OCI-M1 (cell line): ENCODE data around the gene GJB2.
A peak's percentile ranks its signal among the peaks of the same experiment; 100 is the strongest.

Experiments used
- DNase-seq: peaks from one replicate; lab custom pipeline; 2025; lab: John Stamatoyannopoulos, UW

Gene GJB2

DNA sequence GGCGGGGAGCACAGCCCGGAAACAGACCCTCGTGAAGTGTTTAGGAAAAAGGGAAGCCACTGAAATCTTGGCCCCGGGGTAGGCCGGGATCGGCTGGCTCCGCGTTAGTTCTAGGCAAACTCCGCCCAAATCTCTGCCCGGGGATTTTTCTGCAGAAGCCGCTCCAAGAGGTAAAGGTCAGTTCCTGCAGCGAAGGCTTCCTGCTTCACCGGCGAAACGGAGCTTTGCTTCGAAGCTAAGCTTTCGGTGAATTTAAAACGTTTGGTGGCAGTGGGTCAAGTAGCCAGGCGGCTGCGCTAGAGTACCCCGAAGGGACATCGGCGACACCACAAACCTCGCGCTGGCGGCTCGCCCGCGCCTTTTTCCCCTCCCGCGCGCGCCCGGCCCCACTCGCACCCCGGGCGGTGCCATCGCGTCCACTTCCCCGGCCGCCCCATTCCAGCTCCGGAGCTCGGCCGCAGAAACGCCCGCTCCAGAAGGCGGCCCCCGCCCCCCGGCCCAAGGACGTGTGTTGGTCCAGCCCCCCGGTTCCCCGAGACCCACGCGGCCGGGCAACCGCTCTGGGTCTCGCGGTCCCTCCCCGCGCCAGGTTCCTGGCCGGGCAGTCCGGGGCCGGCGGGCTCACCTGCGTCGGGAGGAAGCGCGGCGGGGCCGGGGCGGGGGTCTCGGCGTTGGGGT, 441 bp downstream of the GJB2 start:
- no peak for DNase-seq

DNA sequence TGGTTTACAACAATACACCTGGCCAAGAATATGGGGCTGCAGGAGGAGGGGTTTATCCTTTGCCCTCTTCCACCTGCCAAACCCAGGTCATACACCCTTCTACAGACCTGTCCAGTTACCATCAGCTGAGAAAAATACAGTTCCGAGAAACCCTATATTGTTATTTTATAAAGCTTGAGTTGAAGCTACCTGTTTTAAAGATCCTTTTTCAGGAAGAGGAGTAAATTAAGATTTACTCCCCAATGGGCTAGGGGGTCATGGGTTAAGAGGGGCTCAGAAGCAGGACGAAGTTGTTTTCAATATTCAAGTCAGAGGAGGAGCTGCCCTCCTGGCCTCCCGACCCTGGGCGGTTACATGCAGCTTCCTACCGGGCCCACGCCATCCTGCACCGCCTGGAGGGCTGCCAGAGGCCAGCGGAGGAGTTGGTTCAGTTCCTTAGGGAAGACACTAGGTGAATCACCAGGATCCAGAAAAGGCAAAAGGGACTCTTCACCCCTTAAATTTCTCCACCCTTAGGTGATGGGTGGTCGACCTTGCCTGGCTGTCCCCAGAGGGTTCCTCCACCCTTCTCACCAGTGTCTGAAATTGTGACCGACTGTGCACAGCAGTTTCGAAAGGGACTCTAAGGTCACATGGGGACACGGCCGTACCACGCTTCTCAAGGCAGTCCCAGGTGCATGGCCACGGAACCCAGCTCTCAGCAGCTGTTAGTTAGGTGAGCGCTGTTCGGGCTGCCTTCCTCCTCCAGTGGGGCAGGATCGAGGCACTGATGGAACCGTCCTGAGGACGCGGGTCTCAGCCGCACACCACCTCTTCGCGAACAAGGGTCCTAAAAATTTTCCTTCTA, 1.2 kb downstream of the GJB2 start:
- no peak for DNase-seq

DNA sequence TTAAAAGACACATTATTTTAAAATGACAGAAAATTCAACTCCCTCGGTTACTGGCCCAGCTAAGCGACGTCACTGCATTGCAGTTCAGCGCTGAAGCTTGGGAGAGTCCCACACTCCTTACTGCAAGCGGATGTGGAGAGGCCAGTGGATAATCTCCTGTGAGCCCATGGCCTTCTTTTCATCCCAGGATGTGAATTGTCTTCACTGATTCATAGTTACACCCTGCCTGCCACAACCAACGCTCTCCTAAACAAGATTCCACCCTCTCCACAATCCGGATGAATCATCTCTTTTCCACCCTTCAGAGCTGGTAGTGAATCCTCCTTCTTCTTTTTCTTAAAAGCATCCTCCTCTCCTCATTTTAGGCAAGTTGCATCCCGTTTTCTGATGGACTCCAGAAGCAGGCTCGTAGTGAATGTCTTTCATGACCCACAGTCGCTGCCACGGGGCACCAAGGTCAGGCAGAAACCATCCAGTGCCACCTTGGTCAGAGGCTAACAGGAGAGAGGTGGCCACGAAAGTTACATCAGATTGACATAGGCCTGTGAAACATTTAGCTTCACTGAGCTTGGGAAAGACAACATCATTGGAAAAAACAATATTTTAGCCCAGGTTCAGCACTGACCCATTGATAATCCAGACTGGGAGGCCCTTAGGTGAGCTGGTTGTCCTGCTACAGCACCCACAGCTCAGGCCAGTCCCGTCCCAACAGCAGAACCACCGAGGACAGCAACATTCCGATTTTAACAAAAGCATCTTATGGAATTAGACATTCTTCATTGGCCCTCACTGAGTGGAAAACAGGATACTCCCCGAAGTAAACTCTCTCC, 2.0 kb downstream of the GJB2 start:
- DNase-seq, result no peak

DNA sequence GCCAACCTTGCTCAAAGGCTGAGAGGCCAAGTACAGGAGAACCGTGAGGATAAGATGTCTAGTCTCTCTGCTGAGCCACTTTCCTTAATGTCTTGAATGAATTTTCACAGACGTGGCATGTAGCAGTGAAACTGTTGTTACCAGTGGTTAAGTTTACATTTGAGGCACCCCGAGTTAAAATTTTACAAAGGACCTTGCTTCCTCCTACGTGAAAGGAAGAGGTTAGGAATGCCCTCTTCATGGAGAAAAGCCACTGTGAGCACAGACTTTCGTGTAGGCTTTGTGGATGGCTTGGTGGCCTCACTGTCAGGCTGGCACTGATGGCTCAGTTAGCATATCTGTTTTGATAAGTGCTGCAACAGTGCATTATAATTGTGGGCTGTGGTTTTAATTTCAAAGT, 2.7 kb downstream of the GJB2 start:
- DNase-seq, result no peak

- peak; percentile 88 for DNase-seq
Measured at GRCh38 chr13:20188667-20189553, 3.8 kb downstream of the GJB2 start.

DNA sequence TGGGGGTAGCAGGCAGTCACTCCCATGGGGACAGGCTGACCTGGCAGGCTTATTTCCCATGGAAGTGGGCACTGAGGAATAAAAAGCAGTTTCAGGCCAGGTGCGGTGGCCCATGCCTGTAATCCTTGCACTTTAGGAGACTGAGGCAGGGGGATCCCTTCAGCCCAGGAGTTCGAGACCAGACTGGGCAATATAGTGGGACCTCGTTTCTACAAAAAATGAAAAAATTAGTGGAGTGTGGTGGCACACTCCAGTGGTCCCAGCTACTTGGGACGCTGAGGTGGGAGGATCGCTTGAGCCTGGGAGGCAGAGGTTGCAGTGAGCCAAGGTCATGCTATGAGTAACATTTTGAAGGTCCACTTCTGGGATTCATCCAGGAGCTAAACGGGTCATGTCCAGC, 6.0 kb downstream of the GJB2 start:
- DNase-seq, result no peak

- no peak for DNase-seq
Measured at GRCh38 chr13:20185366-20186056, 7.2 kb downstream of the GJB2 start.

GRCh38 chr13:20182231-20182846, 10.4 kb downstream of the GJB2 start:
- DNase-seq, result peak; percentile 65

DNA sequence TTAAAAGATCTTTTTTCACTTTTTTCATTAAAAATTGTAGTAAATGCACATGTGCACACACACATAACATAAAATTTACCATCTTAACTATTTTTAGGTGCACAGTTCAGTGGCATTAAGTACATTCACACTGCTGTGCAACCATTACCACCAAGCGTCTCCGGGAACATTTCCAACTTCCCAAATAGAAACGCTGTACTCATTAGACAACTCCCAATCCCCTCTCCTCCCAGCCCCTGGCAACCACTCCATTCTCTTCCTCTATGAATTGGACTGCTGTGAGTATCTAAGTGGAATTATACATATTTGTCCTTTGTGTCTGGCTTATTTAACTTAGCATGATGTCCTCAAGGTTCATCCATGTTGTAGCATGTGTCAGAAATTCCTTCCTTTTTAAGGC, 11.6 kb downstream of the GJB2 start:
- no peak for DNase-seq

GRCh38 chr13:20178156-20178555, 14.6 kb downstream of the GJB2 start:
- DNase-seq, result no peak

- DNase-seq, result no peak
Measured at GRCh38 chr13:20177049-20177831, 15.5 kb downstream of the GJB2 start.

- no peak for DNase-seq
Measured at GRCh38 chr13:20175907-20176652, 16.7 kb downstream of the GJB2 start.

DNA sequence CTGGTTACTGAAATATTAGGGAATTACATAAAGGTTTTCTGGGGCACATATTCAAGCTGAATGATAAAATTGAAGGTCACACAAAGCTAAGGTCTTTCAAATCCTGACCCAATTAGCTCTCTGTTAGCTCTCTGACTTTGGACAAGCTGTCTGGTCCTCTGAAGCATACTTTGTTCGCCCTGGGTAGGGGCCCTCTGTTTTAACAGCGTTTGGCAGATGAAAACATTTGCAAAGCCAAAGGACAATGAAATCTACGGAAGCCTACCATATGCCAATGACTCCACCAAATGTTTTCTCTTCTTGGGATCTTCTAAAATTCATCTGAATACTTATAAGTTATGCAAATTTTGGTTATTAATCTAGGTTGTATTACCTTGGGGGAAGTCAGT, 17.3 kb downstream of the GJB2 start:
- DNase-seq, result no peak

DNA sequence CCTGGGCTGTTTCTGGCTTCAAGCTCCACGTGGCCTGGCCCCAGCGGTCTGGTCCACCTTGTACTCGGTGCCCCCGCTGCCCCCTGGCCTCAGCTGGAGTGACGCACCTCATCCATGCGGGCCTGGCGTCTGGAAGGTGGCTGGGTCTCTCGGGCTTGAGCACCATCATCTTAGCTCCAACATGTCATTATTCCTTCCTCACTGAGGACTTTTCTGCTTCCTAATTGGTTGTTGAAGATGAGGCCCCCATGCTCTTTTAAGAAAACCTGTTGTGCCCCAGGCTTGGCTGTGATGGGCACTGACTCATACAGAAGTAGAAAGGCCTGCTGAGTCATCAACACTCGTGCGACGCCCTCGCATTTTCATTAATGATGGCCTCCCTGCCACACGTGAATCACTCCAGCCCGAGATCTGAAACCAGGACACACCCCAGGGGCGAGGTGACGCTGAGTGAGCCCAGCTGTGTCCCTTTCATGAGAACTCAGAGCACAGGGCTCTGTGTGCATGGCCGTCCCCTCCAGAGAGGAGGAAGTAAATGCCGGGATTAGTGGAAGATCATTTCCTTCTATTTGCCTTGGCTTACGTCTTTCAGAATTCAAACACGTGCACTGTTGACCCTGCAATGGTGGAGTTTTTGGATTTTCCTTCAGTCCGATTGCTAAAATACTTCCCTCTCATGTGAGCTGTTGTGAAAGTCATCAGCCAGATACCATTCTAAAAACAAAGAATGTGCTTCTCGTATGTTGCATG, 17.9 kb downstream of the GJB2 start:
- DNase-seq, result peak; percentile 73

DNA sequence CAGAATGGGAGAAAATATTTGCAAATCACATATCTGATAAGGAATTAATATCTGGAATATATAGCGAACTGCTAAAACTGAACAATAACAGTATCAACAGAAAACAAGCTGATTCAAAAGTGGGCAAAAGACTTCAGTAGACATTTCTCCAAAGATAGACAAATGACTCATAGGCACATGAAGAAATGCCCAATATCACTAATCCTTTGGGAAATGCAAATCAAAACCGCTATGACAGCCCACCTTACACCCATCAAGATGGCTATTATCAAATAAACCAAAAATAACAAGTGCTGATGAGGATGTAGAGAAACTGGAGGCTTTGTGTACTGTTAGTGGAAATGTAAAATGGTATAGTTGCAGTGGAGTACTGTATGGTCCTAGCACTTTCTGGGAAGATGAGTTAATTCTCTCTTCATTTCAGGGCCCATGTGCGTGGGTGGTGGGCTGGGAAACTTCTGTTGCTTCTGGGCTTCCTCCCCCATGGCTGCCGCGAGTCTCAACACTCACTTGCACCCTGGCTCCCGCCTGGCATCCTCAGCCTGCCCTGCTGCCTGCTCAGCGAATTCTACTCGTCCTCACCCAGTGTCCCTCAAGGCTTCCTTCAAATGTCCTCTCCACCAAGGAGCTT, 19.5 kb downstream of the GJB2 start:
- no peak for DNase-seq

DNA sequence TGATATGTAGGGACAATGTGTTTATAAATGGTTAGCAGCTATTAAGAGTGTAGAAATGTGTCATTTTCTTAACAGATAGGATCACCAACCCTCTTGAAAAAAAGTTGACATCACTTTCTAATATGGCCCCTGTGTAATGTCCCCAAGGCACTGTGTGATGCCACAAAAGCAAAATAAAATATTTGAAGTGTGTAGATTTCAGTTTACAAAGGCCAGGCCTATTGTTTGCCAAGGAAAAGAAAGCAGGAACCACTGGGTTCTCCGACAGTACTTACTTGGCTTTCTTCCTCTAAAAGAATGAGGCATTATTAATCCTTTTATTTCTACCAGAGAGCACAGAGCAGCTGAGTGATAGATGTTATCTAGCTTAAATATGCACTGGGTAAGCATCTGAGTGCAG, 21.4 kb downstream of the GJB2 start:
- no peak for DNase-seq

- no peak for DNase-seq
Measured at GRCh38 chr13:20170921-20171320, 21.8 kb downstream of the GJB2 start.

DNA sequence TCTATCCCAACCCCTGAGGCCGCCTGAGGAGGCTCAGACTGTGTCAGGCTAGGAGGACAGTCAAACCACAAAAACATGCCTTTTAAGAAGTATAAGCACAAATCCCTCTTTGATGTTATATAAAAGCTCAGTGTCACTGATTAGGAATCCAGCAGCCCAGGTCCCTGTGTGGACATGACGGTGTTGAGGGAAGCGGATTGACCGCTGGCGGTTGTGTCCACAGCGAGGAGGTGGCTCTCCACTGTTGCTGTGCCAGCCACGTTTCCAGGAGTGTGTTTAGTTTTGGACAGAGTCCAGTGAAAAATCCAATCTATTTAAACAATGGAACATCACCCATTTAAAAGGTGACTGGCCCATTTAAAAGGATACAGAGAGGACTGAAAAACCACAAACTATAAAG, 24.3 kb downstream of the GJB2 start:
- DNase-seq, result no peak
